Endothelial cell of umbilical vein (primary cell): ENCODE data around the gene OR9A2. TPM values are rescaled to one million over a fixed set of nuclear protein-coding genes. Genes with fewer than 3 reads are reported as not detected.

Experiments
- BruUV-seq: library from RNA; stranded (reverse); fragments of 400-500 nt; replicated peaks from 2 replicates; lab custom pipeline; 2021; lab: Mats Ljungman, UMichigan
- CTCF ChIA-PET: fragments of 300-600, 350-600 bp; sonication (Branson Sonifier 250); formaldehyde crosslinking; loops from one replicate; lab custom pipeline; 2021; ENCODE audit warnings: antibody characterized with exemption, inconsistent platforms; lab: Charles Lee
- POLR2A ChIA-PET: fragments of 300-600, 350-600 bp; sonication (Branson Sonifier 250); formaldehyde crosslinking; loops from one replicate; lab custom pipeline; 2021; ENCODE audit warnings: antibody characterized with exemption, inconsistent platforms; lab: Charles Lee
- DNase-seq: peaks from one replicate; pipeline ENCODE4 v3.0.0-alpha.2; 2011; ENCODE audit warnings: low read depth, low spot score
- FAIRE-seq: peaks from 2 replicates; lab custom pipeline; 2011; peaks lifted over from hg19 to GRCh38; lab: Jason Lieb, UNC
- H2AFZ ChIP-seq: 2 replicates; pipeline ENCODE4 v1.6.0; 2012; ENCODE audit warnings: low read depth, low read length, control low read depth, inconsistent platforms
- H3K27ac ChIP-seq: 2 replicates; pipeline ENCODE4 v1.5.1; 2011; ENCODE audit warnings: low read depth, mild to moderate bottlenecking, control low read depth, low read length, moderate library complexity; ENCODE audit not compliant: insufficient read depth
- H3K27me3 ChIP-seq, 2 experiments: 2 replicates each; pipeline versions ENCODE4 v1.6.0 to v1.6.1; 2011; ENCODE audit warnings: low read length in 2 of 2, mixed read lengths in 1 of 2; ENCODE audit not compliant: control insufficient read depth in 2 of 2, insufficient read depth in 2 of 2
- H3K36me3 ChIP-seq, 2 experiments: 2 replicates in 1 of 2; 3 replicates in 1 of 2; pipeline ENCODE4 v1.5.1; 2011; ENCODE audit warnings: low read length in 2 of 2, mild to moderate bottlenecking in 1 of 2, moderate library complexity in 1 of 2; ENCODE audit not compliant: control insufficient read depth in 2 of 2, insufficient read depth in 2 of 2; ENCODE audit errors: extremely low read depth in 1 of 2
- H3K4me1 ChIP-seq: 3 replicates; pipeline ENCODE4 v1.5.1; 2011; ENCODE audit warnings: mild to moderate bottlenecking, low read length; ENCODE audit not compliant: control insufficient read depth, insufficient read depth; ENCODE audit errors: extremely low read depth
- H3K4me2 ChIP-seq: 2 replicates; pipeline ENCODE4 v1.6.1; 2011; ENCODE audit warnings: low read length, control low read depth, mixed read lengths; ENCODE audit not compliant: insufficient read depth
- H3K4me3 ChIP-seq, 3 experiments: fragments of 200-600 bp in 1 of 3; sonication (generic), shearing (Covaris generic) in 1 of 3; replicated peaks in 1 of 3; 2 replicates each; pipeline ENCODE4 v1.5.1; 2011 to 2016; ENCODE audit warnings: control low read depth in 3 of 3, low read length in 3 of 3, mild to moderate bottlenecking in 2 of 3, inconsistent platforms in 1 of 3, low read depth in 1 of 3, moderate library complexity in 1 of 3; ENCODE audit not compliant: insufficient read depth in 1 of 3
- H3K79me2 ChIP-seq: 2 replicates; pipeline ENCODE4 v1.6.0; 2012; ENCODE audit warnings: low read length, inconsistent platforms; ENCODE audit not compliant: control insufficient read depth, insufficient read depth
- H3K9ac ChIP-seq: replicated peaks from 2 replicates; pipeline ENCODE3; 2011; ENCODE audit warnings: low read length, control low read depth; ENCODE audit not compliant: insufficient read depth; ENCODE audit errors: extremely low read depth
- H3K9me1 ChIP-seq: replicated peaks from 3 replicates; pipeline ENCODE4 v1.6.0; 2011; ENCODE audit warnings: mild to moderate bottlenecking, low read length; ENCODE audit not compliant: control insufficient read depth, insufficient read depth; ENCODE audit errors: extremely low read depth
- H3K9me3 ChIP-seq: replicated peaks from 2 replicates; pipeline ENCODE4 v1.5.1; 2012; ENCODE audit warnings: low read length, inconsistent platforms; ENCODE audit not compliant: control insufficient read depth, insufficient read depth
- H4K20me1 ChIP-seq: replicated peaks from 2 replicates; pipeline ENCODE3; 2011; ENCODE audit warnings: mild to moderate bottlenecking, low read length; ENCODE audit not compliant: control insufficient read depth, insufficient read depth; ENCODE audit errors: extremely low read depth
- EZH2 ChIP-seq: IDR thresholded peaks from 2 replicates; pipeline ENCODE4 v1.6.1; 2012; ENCODE audit warnings: borderline replicate concordance, low read depth, mild to moderate bottlenecking, moderate library complexity, low read length, inconsistent platforms; ENCODE audit not compliant: severe bottlenecking
- FOS ChIP-seq: IDR thresholded peaks from 2 replicates; pipeline ENCODE4 v1.6.1; 2011; ENCODE audit warnings: mild to moderate bottlenecking, low read length, moderate library complexity, borderline replicate concordance; ENCODE audit not compliant: insufficient read depth
- GATA2 ChIP-seq: IDR thresholded peaks from 2 replicates; pipeline ENCODE4 v1.7.0; 2011; ENCODE audit warnings: low read depth, mild to moderate bottlenecking, moderate library complexity, mixed read lengths, low read length; ENCODE audit not compliant: insufficient read length, insufficient read depth
- JUN ChIP-seq: IDR thresholded peaks from 2 replicates; pipeline ENCODE4 v1.6.1; 2011; ENCODE audit warnings: borderline replicate concordance, low read depth; ENCODE audit not compliant: insufficient read length, insufficient read depth
- MYC ChIP-seq: IDR thresholded peaks from one replicate; pipeline ENCODE4 v1.6.1; 2011; ENCODE audit warnings: mild to moderate bottlenecking, low read depth, low read length
- POLR2A ChIP-seq: IDR thresholded peaks from 2 replicates; pipeline ENCODE4 v1.6.1; 2012; ENCODE audit warnings: low read depth, mild to moderate bottlenecking, control low read depth, low read length
- POLR2AphosphoS5 ChIP-seq: IDR thresholded peaks from 2 replicates; pipeline ENCODE4 v1.6.1; 2012; ENCODE audit warnings: low read depth, mild to moderate bottlenecking, control low read depth, low read length, moderate library complexity; ENCODE audit not compliant: insufficient read depth
- dilution Hi-C: fragments of 300-500 bp; cut with MboI; formaldehyde crosslinking; loops from one replicate; pipeline ENCODE4 v1.15.0; 2019; ENCODE audit warnings: low sequenced_read_pairs; ENCODE audit not compliant: extremely low pct_ligation_motif_present
- intact Hi-C: fragments of 100-400 bp; cut with micrococcal nuclease; formaldehyde crosslinking; loops from one replicate; pipeline ENCODE4 v1.10.0; 2022
- polyA plus RNA-seq, 4 experiments: library from polyadenylated mRNA; depleted of rRNA in 3 of 4; stranded (reverse) in 3 of 4; unstranded in 1 of 4; fragments of >200 nt; gene quantifications; 2 replicates each; pipeline versions ENCODE4 v1.2.1 to v1.2.3, GENCODE V29; 2011 to 2012; ENCODE audit warnings: missing spikeins in 1 of 4
- total RNA-seq: library from RNA; stranded (reverse); gene quantifications from 2 replicates; pipeline ENCODE4 v1.2.3, GENCODE V29; 2021
- TF ChIP-seq, protein P1 (sequence below): IDR thresholded peaks from 2 replicates; pipeline ENCODE4 v1.6.1; 2011; ENCODE audit not compliant: insufficient read depth, insufficient read length
- TF ChIP-seq, protein P2 (sequence below), 2 donors: IDR thresholded peaks; 1 replicate in 1 of 2; 2 replicates in 1 of 2; pipeline ENCODE4 v1.5.1; 2011; ENCODE audit warnings: low read length in 2 of 2, mild to moderate bottlenecking in 2 of 2, moderate library complexity in 2 of 2, control low read depth in 1 of 2, inconsistent platforms in 1 of 2, low read depth in 1 of 2; ENCODE audit not compliant: insufficient read depth in 1 of 2; ENCODE audit errors: extremely low read depth in 1 of 2

Gene OR9A2
- total and polyA plus RNA-seq, 2 donors (not counting 3 experiments of a cell fraction or from before 2014, with no cell fraction given), result not detected

DNA sequence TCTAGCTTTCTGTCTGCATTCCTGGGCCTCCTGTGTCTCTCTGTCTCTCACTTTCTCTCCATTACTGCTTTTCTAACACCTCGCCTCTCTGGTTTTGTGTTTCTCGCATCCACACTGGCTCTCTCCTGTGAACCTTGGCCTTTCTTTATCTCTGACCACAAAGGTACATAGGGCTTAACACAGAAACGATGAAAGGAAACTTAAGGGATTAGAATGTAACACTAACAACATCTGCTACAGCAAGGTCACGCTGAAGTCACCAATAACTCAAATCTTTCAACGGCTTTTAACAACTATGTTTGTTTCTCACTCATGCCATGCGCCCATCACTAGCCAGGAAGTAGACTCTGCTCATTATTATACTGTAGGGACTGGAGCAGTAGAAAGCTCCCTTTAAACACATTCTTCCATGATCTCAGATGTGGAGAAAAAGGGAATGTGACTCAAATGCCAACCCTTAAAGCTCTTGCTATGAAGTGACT lies 15.9 kb upstream of the OR9A2 start:
- Histone ChIP-seq H3K4me1 (no peaks in the 10 kb centered on the region), H4K20me1 (no peaks in the 10 kb centered on the region), H3K27me3 (peaks cover 2% of the 10 kb centered on the region in 2 experiments), H3K27ac (no peak overlapping the region), H3K4me2 (no peak overlapping the region), H2AFZ (no peak overlapping the region), H3K9me3 (no peaks in the 10 kb centered on the region), H3K36me3 (no peaks in the 10 kb centered on the region), H3K9ac (no peak overlapping the region), H3K9me1 (no peaks in the 10 kb centered on the region), H3K79me2 (no peaks in the 10 kb centered on the region), H3K4me3 (no peak overlapping the region)
- POLR2A ChIA-PET, result interaction anchor here (0.6 kb wide), 1 partner anchor 10 kb away, joined by 3 read pairs; no protein-coding TSS in a partner anchor
- DNase-seq (no peak), FAIRE-seq (no peak)
- TF ChIP-seq, protein P1, sequence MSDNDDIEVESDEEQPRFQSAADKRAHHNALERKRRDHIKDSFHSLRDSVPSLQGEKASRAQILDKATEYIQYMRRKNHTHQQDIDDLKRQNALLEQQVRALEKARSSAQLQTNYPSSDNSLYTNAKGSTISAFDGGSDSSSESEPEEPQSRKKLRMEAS, result no peak
- TF ChIP-seq JUN (no peak), FOS (no peak), POLR2AphosphoS5 (no peak), POLR2A (no peak), GATA2 (no peak), EZH2 (no peak), MYC (no peak)
- TF ChIP-seq, protein P2, sequence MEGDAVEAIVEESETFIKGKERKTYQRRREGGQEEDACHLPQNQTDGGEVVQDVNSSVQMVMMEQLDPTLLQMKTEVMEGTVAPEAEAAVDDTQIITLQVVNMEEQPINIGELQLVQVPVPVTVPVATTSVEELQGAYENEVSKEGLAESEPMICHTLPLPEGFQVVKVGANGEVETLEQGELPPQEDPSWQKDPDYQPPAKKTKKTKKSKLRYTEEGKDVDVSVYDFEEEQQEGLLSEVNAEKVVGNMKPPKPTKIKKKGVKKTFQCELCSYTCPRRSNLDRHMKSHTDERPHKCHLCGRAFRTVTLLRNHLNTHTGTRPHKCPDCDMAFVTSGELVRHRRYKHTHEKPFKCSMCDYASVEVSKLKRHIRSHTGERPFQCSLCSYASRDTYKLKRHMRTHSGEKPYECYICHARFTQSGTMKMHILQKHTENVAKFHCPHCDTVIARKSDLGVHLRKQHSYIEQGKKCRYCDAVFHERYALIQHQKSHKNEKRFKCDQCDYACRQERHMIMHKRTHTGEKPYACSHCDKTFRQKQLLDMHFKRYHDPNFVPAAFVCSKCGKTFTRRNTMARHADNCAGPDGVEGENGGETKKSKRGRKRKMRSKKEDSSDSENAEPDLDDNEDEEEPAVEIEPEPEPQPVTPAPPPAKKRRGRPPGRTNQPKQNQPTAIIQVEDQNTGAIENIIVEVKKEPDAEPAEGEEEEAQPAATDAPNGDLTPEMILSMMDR (IDR thresholded peaks at IDR 0.05; ENCODE audit: extremely low read depth in 1 of 2, insufficient read depth in 1 of 2, low read depth in 1 of 2, low read length in 2 of 2), result no peak
- CTCF ChIA-PET, result interaction anchor here (0.9 to 2.6 kb wide), 3 partner anchors 16 to 191 kb away, joined by 3 to 10 read pairs (median 4); no protein-coding TSS in a partner anchor
- dilution Hi-C loops (no loop called here), intact Hi-C loops (no loop called here)
- BruUV-seq, result no TSS peak
